HEK293 (cell line): ENCODE measurements around the gene NTN3.

Source experiments
- GFI1B ChIP-seq: fragments of 450-650 bp; formaldehyde crosslinking; IDR thresholded peaks from 2 replicates; pipeline ENCODE4 v1.5.1; 2016; ENCODE audit warnings: missing biosample characterization, missing genetic modification characterization
- GLI4 ChIP-seq: fragments of 450-650 bp; formaldehyde crosslinking; IDR thresholded peaks from 2 replicates; pipeline ENCODE4 v1.5.1; 2016; ENCODE audit warnings: missing biosample characterization, missing genetic modification characterization
- GLIS2 ChIP-seq: fragments of 450-650 bp; formaldehyde crosslinking; IDR thresholded peaks from 2 replicates; pipeline ENCODE4 v1.5.1; 2016; ENCODE audit warnings: missing biosample characterization, missing genetic modification characterization
- INSM2 ChIP-seq: fragments of 450-650 bp; formaldehyde crosslinking; IDR thresholded peaks from 2 replicates; pipeline ENCODE4 v1.5.1; 2016; ENCODE audit warnings: missing biosample characterization, missing genetic modification characterization
- KLF16 ChIP-seq: fragments of 450-650 bp; formaldehyde crosslinking; IDR thresholded peaks from 2 replicates; pipeline ENCODE4 v1.5.1; 2017; ENCODE audit warnings: missing biosample characterization, missing genetic modification characterization
- KLF17 ChIP-seq: fragments of 450-650 bp; formaldehyde crosslinking; IDR thresholded peaks from 2 replicates; pipeline ENCODE4 v1.5.1; 2016; ENCODE audit warnings: missing biosample characterization, missing genetic modification characterization
- PATZ1 ChIP-seq: fragments of 450-650 bp; formaldehyde crosslinking; IDR thresholded peaks from 2 replicates; pipeline ENCODE4 v1.5.1; 2016; ENCODE audit warnings: missing biosample characterization, missing genetic modification characterization
- SP2 ChIP-seq: fragments of 450-650 bp; formaldehyde crosslinking; IDR thresholded peaks from 2 replicates; pipeline ENCODE4 v1.5.1; 2016; ENCODE audit warnings: missing biosample characterization, missing genetic modification characterization
- TRIM28 ChIP-seq: IDR thresholded peaks from 2 replicates; pipeline ENCODE4 v1.6.1; 2011; ENCODE audit warnings: low read length, control low read depth, borderline replicate concordance
- ZBTB20 ChIP-seq: fragments of 450-650 bp; formaldehyde crosslinking; IDR thresholded peaks from 2 replicates; pipeline ENCODE4 v1.5.1; 2016; ENCODE audit warnings: missing biosample characterization, missing genetic modification characterization
- ZBTB21 ChIP-seq: fragments of 450-650 bp; formaldehyde crosslinking; IDR thresholded peaks from 2 replicates; pipeline ENCODE4 v1.5.1; 2017; ENCODE audit warnings: missing biosample characterization, missing genetic modification characterization
- ZBTB26 ChIP-seq: fragments of 450-650 bp; formaldehyde crosslinking; optimal IDR thresholded peaks from 2 replicates; pipeline ENCODE3; 2016; ENCODE audit warnings: missing biosample characterization, mild to moderate bottlenecking, missing genetic modification characterization
- ZBTB44 ChIP-seq: fragments of 450-650 bp; IDR thresholded peaks from 2 replicates; pipeline ENCODE4 v1.5.1; 2018; ENCODE audit warnings: missing biosample characterization, mild to moderate bottlenecking, missing genetic modification characterization
- ZBTB8A ChIP-seq: fragments of 450-650 bp; formaldehyde crosslinking; IDR thresholded peaks from 2 replicates; pipeline ENCODE4 v1.5.1; 2016; ENCODE audit warnings: missing biosample characterization, missing genetic modification characterization
- ZIC2 ChIP-seq: fragments of 450-650 bp; formaldehyde crosslinking; IDR thresholded peaks from 2 replicates; pipeline ENCODE4 v1.5.1; 2016; ENCODE audit warnings: missing biosample characterization, missing genetic modification characterization
- ZNF16 ChIP-seq: fragments of 450-650 bp; formaldehyde crosslinking; IDR thresholded peaks from 2 replicates; pipeline ENCODE4 v1.5.1; 2016; ENCODE audit warnings: low read depth, missing biosample characterization, missing genetic modification characterization
- ZNF169 ChIP-seq: fragments of 450-650 bp; formaldehyde crosslinking; IDR thresholded peaks from 2 replicates; pipeline ENCODE4 v1.5.1; 2016; ENCODE audit warnings: missing biosample characterization, missing genetic modification characterization
- ZNF18 ChIP-seq: fragments of 450-650 bp; formaldehyde crosslinking; IDR thresholded peaks from 2 replicates; pipeline ENCODE4 v1.5.1; 2016; ENCODE audit warnings: missing biosample characterization, missing genetic modification characterization
- ZNF280C ChIP-seq: fragments of 450-650 bp; formaldehyde crosslinking; IDR thresholded peaks from 2 replicates; pipeline ENCODE4 v1.5.1; 2016; ENCODE audit warnings: missing biosample characterization, missing genetic modification characterization
- ZNF426 ChIP-seq: fragments of 450-650 bp; formaldehyde crosslinking; IDR thresholded peaks from 2 replicates; pipeline ENCODE4 v1.5.1; 2017; ENCODE audit warnings: missing biosample characterization, missing genetic modification characterization, mild to moderate bottlenecking, inconsistent platforms, moderate library complexity
- ZNF549 ChIP-seq: fragments of 450-650 bp; IDR thresholded peaks from 2 replicates; pipeline ENCODE4 v1.5.1; 2018; ENCODE audit warnings: missing biosample characterization, missing genetic modification characterization, mild to moderate bottlenecking, inconsistent platforms, moderate library complexity
- ZNF555 ChIP-seq: fragments of 450-650 bp; formaldehyde crosslinking; conservative IDR thresholded peaks from 2 replicates; pipeline ENCODE4 v1.5.1; 2017; ENCODE audit warnings: missing biosample characterization, mild to moderate bottlenecking, missing genetic modification characterization, inconsistent platforms
- ZNF580 ChIP-seq: fragments of 450-650 bp; formaldehyde crosslinking; IDR thresholded peaks from 2 replicates; pipeline ENCODE4 v1.5.1; 2016; ENCODE audit warnings: missing biosample characterization, missing genetic modification characterization
- ZNF585B ChIP-seq: fragments of 450-650 bp; formaldehyde crosslinking; IDR thresholded peaks from 2 replicates; pipeline ENCODE4 v1.5.1; 2016; ENCODE audit warnings: missing biosample characterization, missing genetic modification characterization
- ZNF621 ChIP-seq: fragments of 450-650 bp; formaldehyde crosslinking; IDR thresholded peaks from 2 replicates; pipeline ENCODE4 v1.5.1; 2017; ENCODE audit warnings: missing biosample characterization, missing genetic modification characterization
- ZNF629 ChIP-seq: fragments of 450-650 bp; formaldehyde crosslinking; IDR thresholded peaks from 2 replicates; pipeline ENCODE4 v1.5.1; 2017; ENCODE audit warnings: missing biosample characterization, missing genetic modification characterization
- ZNF658 ChIP-seq: fragments of 450-650 bp; formaldehyde crosslinking; IDR thresholded peaks from 2 replicates; pipeline ENCODE4; 2016; ENCODE audit warnings: missing biosample characterization, missing genetic modification characterization
- ZNF701 ChIP-seq: fragments of 450-650 bp; formaldehyde crosslinking; IDR thresholded peaks from 2 replicates; pipeline ENCODE4 v1.5.1; 2016; ENCODE audit warnings: missing biosample characterization, missing genetic modification characterization
- ZNF776 ChIP-seq: fragments of 450-650 bp; formaldehyde crosslinking; IDR thresholded peaks from 2 replicates; pipeline ENCODE4 v1.5.0; 2017; ENCODE audit warnings: missing biosample characterization, missing genetic modification characterization, borderline replicate concordance

NTN3 gene

GRCh38 chr16:2520097-2520783, 49.1 kb downstream of the NTN3 start, which contains the start of gene AMDHD2 (continued):
- TF ChIP-seq ZNF629 (tag by site-specific recombination) (no peak), ZNF585B (tag by site-specific recombination) (no peak), ZBTB26 (tag by site-specific recombination) (peak; percentile 92), ZNF16 (tag by site-specific recombination) (no peak), GLIS2 (tag by site-specific recombination) (no peak), ZBTB8A (peak; percentile 67), TRIM28 (no peak), GLI4 (tag by site-specific recombination) (no peak), ZNF776 (tag by site-specific recombination) (no peak), ZNF701 (tag by site-specific recombination) (no peak), ZBTB21 (tag by site-specific recombination) (no peak), KLF16 (tag by site-specific recombination) (peak; percentile 68), ZNF280C (tag by site-specific recombination) (no peak), SP2 (tag by site-specific recombination) (peak; percentile 60), ZIC2 (tag by site-specific recombination) (peak; percentile 52; the same call in 1 of the 2 replicates), GFI1B (tag by site-specific recombination) (no peak), ZNF621 (tag by site-specific recombination) (no peak), ZNF580 (tag by site-specific recombination) (no peak), ZNF555 (tag by site-specific recombination) (no peak), ZNF18 (tag by site-specific recombination) (no peak), ZNF169 (no peak), ZBTB44 (tag by site-specific recombination) (no peak), ZBTB20 (tag by site-specific recombination) (peak; percentile 33; the same call in 1 of the 2 replicates), KLF17 (tag by site-specific recombination) (0 out of 2 replicates have a peak, but pooled peaks have one; percentile 26), ZNF549 (tag by site-specific recombination) (no peak), ZNF658 (no peak), ZNF426 (no peak), INSM2 (tag by site-specific recombination) (0 out of 2 replicates have a peak, but pooled peaks have one; percentile 22), PATZ1 (tag by site-specific recombination) (no peak)
